Left hindlimb (tissue), 1 donor: ENCODE results near the gene RASD2.

Experiments used
- DNase-seq: peaks from one replicate; pipeline ENCODE4 v3.0.0-alpha.2; 2018

The RASD2 gene

DNA sequence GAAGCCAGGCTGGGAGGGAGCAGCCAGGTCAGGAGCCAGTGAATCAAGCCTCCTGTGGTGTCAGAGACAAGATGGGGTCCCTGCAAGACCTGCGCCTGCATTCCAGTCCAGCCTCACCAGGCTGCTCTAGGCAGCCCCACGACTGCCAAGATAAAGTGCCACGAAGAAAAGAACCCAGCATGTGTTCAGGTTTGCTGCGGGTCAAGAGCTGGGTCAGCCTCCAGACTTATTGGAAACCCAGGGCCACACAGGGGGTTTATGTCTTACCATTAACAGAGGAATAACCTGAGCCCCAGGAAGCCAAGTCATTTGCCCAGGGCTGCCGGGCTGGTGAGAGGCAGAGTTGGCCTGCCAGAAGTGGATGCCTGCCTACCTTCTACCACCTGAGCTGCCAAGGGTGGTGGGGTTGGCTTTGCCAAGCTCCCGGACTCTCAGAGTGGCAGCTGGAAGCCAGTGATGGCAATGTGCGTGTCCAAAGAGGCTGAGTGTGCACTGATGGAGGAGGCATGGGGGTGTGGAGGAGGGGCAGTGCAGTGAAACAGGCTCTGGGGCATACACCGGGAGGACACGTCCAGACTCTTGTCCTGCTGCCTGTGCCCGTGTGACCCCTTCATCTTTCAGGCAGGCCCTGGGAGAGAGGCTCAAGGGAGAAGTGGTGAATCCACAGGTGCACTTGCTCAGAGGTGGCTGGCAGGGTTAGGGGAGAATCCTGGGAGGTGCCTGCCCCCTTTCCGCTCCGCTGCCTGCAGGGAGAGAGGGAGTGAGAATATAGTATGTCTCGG is 1.7 kb downstream of the RASD2 start:
- no peak for DNase-seq

DNA sequence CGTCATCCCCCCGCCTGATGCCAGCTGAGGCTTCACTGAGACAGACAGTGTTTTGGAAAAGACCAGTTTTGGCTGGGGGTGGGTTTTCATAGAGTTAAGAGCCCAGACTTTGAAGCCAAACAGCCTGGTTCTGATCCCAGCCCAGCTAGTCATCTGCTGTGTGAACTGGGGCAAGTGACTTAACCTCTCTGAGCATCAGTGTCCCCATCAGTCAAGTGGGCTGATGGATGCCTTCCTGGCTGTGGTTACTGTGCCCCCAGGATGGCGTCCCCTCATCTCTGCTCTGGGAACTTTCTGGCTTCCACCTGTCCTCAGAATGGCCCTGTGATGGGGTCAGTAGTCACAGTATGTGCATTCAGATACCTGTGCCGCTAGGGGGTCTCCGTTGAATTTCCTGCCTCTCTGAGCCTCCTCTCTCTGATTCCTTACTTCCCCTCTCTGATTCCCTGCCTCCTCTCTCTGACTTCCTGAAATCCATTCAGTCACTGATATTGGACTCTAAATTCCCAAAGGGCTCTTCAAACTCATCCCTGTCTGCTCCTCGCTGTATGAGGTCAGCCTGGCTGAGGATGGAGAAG is 2.4 kb downstream of the RASD2 start:
- DNase-seq, result no peak

DNA sequence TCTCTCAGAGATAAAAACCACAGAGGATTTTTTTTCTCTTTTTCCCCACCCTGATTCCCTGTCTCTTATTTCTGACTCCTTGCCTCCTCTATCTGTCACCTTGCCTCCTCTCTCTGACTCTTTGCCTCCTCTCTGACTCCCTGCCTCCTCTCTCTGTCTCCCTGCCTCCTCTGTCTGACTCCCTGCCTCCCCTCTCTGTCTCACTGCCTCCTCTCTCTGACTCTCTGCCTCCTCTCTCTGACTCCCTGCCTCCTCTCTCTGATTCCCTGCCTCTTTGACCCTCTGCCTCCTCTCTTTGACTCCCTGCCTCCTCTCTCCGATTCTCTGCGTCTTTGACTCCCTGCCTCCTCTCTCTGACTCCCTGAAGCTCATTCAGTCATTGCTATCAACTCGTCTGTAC is 3.1 kb downstream of the RASD2 start:
- DNase-seq, result no peak

GRCh38 chr22:35544189-35544588 is 3.6 kb downstream of the RASD2 start:
- no peak for DNase-seq

DNA sequence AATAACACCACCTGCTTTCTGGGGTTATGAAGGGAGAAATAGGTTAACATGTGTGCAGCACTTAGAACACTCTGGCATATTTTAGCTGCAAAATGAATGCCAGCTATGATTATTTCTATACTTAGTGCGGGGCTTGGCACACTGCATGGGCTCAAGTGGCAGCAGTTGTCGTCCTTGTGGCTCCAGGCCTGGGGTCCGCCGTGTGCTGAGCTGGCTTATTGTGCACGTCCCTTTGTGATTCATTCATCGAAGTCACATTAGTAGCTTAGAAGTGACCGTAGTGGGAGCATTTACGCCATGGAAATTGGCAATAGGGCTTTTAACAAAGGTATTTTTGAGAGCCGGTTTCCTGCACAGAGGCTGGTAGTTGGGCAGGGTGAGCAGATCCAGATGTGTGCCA is 4.2 kb downstream of the RASD2 start:
- no peak for DNase-seq

GRCh38 chr22:35546886-35547285 is 6.3 kb downstream of the RASD2 start:
- no peak for DNase-seq

GRCh38 chr22:35547987-35548721 is 7.5 kb downstream of the RASD2 start:
- no peak for DNase-seq

DNA sequence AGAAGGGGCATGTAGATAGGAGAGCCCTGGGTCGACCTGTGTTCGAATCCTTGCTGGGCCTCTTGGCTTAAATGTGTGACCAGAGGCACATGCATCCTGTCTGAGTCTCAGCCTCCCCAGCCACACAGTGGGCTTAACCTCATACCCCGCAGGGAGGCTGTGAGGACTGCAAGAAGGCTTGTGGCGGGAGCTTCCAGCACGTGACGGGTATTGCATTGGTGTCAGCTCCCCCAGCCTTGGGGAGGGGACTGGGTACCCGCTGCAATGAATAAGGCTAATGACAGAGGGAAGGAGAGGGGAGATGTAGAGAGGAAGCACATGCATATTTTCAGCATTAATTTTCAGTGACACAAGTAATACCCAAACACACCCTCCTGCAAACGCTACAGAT is 8.1 kb downstream of the RASD2 start:
- DNase-seq, result no peak

GRCh38 chr22:35549328-35549727 is 8.7 kb downstream of the RASD2 start:
- DNase-seq, result peak; percentile 70

DNA sequence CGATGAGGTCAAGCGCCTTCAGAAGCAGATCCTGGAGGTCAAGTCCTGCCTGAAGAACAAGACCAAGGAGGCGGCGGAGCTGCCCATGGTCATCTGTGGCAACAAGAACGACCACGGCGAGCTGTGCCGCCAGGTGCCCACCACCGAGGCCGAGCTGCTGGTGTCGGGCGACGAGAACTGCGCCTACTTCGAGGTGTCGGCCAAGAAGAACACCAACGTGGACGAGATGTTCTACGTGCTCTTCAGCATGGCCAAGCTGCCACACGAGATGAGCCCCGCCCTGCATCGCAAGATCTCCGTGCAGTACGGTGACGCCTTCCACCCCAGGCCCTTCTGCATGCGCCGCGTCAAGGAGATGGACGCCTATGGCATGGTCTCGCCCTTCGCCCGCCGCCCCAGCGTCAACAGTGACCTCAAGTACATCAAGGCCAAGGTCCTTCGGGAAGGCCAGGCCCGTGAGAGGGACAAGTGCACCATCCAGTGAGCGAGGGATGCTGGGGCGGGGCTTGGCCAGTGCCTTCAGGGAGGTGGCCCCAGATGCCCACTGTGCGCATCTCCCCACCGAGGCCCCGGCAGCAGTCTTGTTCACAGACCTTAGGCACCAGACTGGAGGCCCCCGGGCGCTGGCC is 11.0 kb downstream of the RASD2 start:
- DNase-seq, result no peak

- DNase-seq, result no peak
Observed at GRCh38 chr22:35552196-35552842, 11.7 kb downstream of the RASD2 start.

DNA sequence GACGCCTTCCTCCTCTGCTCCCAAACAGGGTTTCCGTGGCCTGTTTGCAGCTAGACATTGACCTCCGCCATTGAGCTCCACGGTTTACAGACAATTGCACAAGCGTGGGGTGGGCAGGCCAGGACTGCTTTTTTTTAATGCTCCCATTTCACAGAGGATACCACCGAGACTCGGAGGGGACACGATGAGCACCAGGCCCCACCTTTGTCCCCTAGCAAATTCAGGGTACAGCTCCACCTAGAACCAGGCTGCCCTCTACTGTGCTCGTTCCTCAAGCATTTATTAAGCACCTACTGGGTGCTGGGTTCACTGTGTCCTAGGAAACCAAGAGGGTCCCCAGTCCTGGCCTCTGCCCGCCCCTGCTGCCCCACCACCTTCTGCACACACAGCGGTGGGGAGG is 12.2 kb downstream of the RASD2 start:
- DNase-seq, result no peak

DNA sequence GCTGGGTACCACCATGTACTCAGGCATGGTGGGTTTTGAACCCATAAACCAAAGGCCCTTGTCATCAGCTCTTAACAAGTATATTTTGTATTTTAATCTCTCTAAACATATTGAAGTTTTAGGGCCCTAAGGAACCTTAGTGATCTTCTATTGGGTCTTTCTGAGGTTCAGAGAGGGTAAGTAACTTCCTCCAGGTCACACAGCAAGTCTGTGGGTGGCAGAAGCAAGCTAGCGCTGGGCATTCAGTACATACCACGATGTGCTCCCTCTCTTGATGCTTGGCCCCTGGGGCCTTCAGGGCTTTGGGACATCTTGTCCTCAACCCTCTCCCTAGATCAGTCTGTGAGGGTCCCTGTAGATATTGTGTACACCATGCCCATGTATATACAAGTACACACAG is 12.7 kb downstream of the RASD2 start:
- no peak for DNase-seq

GRCh38 chr22:35554297-35554845 is 13.7 kb downstream of the RASD2 start:
- DNase-seq, result no peak

DNA sequence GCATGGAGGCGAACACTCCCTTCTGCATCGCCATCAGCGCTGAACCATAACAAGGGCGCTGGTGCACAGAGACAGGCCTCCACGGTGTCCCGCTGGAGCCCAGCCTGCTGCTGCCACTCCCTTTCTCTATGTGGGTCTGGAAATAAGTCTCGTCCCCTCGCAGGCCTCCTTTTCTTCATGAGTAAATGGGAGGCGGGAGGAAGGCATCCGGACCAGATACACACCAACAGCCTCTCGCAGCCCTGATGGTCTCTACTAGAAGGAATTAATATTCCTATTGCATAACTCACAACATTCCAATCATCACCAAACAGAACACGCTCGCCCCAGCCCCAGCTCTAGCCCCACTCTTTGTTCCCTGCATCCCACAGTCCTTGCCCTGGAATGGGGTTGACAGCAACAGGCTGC is 14.9 kb downstream of the RASD2 start:
- DNase-seq, result no peak

GRCh38 chr22:35555946-35556547 is 15.4 kb downstream of the RASD2 start:
- DNase-seq, result no peak

- DNase-seq, result no peak
Observed at GRCh38 chr22:35556666-35557065, 16.0 kb downstream of the RASD2 start.

DNA sequence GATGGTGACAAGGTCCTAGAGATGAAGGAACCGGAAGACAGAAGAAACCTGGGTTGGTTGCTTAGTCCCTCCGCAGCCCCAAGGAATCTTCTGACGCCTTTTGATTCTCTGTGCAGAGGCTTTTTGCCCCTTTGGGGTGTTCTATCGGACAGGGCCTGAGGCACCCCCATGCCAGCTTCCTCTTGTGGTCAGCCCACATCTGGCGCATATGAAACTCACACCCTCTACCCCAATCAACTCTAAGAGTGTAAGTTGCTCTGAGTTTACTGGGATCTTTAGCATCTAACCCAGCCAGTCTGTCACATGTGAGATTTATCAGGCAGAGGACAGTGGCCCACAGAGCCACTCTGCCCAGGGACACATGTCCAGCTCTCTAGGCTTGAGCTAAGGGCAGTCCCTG is 17.4 kb downstream of the RASD2 start:
- DNase-seq, result no peak

DNA sequence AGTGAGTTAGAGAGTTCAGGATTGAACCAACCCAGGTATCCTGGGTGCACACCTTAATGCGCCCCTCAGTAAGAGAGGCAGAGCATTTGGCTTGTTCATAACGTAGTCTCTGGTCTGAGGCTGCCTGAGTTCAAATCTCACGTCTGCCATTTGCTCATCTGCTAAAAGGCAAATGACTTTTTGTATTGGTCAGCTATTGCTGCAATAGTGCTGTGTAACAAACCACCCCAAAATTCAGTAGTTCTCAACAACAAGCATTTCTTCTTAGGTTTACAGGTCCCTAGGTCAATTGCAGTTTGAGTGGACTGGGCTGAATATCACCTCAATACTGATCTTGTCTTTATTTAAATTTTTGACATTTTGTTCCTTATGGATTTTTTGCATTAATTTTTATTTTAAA is 18.1 kb downstream of the RASD2 start:
- no peak for DNase-seq

DNA sequence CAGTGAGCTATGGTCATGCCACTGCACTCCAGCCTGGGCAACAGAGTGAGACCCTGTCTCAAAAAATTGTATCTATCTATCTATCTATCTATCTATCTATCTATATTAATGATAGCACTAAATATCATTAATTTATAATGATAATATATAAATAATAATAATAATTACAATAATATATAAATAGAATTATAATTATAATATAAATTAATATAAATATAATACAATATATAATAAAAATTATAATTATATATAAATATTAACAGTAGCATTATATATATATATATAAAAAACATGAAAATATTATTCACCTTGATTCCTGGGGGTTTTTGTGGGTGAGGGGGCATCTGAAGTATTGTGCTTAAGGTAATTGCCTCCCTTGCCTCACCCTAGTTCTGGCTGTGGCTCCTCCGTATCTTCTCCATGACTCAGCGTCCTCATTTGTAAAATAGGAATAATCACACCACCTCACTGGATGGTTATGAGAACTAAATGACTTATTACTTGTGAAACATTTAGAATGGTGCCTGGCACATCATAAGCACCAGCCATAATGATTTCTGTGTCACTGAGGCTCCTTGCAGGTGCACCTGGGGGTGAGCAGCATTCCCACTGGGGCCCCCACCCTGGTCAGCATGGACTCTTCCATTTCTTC is 18.8 kb downstream of the RASD2 start:
- no peak for DNase-seq

DNA sequence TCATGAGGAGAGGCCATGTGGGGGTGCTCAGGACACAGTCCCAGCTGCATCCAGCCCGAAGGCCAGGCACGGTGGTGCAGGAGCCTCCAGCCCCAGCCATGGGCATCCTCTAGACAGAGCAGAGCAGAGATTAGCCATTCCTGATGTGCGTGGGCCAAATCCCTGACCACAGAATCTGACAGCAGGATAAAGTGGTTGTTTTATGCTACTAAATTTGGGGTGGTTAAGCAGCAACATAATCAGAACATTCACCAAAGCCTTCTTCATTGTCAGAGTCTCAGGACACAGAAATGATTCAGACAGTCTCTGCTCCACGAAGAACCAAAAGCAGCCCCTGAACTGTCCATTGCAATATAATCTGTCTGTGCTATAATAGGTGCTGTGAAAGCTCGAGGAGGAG is 19.7 kb downstream of the RASD2 start:
- DNase-seq, result no peak

DNA sequence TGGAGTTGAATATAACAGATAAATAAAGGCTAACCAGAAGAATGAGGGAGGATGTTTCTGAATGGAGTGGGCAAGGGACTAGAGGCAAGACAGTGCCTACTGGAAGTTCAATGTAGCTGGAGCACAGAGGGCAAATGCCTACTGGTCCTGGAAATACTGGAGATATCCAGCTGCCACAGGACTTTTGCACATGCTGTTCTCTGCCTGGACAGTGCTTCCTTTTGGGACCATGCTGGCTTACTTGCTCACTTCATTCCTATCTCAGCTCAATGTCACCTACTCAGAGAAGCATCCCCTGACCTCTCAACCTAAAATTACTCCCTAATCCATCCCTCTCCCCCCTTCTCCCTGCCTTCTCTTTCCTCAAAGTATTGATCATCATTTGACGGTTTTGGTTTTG is 20.2 kb downstream of the RASD2 start:
- DNase-seq, result no peak
